Posterior vena cava (tissue), 2 donors: ENCODE data around the gene NR5A1. TPM values are rescaled to one million over a fixed set of nuclear protein-coding genes. Genes with fewer than 3 reads are reported as not detected.
A peak's percentile ranks its signal among the peaks of the same experiment; 100 is the strongest.

ENCODE experiments used
- DNase-seq: peaks from one replicate; pipeline ENCODE4 v3.0.0-alpha.2; 2020; ENCODE audit warnings: low spot score
- intact Hi-C, 2 donors: fragments of 100-400 bp; cut with DNase I; formaldehyde crosslinking; loops; one replicate each; pipeline versions ENCODE4 v1.14.1 to v1.14.2; 2022 to 2023
- total RNA-seq, 2 donors: library from RNA; stranded (reverse); fragmentation: NEBNext Ultra II Directional; extraction: Animal tissue kit (Norgen Biotek cat#: 25700); gene quantifications; one replicate each; pipeline ENCODE4 v1.2.1, GENCODE V29; 2021
- donor health status: DM: yes; HTN: yes; CAD: no.
- donor health status: DM: yes; HTN: yes; CAD: no.

The NR5A1 gene
- total RNA-seq, 2 donors from 2014 or later, result 0.14 TPM; not detected in 1

GRCh38 chr9:124450931-124451661, 56.1 kb downstream of the NR5A1 start:
- peak; percentile 68 for DNase-seq
- intact Hi-C loops, result no loop called here

GRCh38 chr9:124450241-124450924, 56.8 kb downstream of the NR5A1 start, which contains the start of gene ADGRD2:
ADGRD2 (plus strand) TSS chr9:124450451; CDS start chr9:124451667, 1,216 bp downstream.
- DNase-seq, result peak; percentile 71
- intact Hi-C loops, result no loop called here

GRCh38 chr9:124449381-124450151, 57.6 kb downstream of the NR5A1 start:
- peak; percentile 64 for DNase-seq
- intact Hi-C loops, result no loop called here

- peak; percentile 52 for DNase-seq
- intact Hi-C loops, result no loop called here
Measured at GRCh38 chr9:124448019-124448418, 59.2 kb downstream of the NR5A1 start.

GRCh38 chr9:124447297-124447661, 59.9 kb downstream of the NR5A1 start:
- DNase-seq, result no peak
- intact Hi-C loops, result no loop called here

GRCh38 chr9:124444166-124444565, 63.0 kb downstream of the NR5A1 start:
- intact Hi-C loops, result no loop called here
- DNase-seq, result peak; percentile 5

GRCh38 chr9:124443625-124444024, 63.6 kb downstream of the NR5A1 start:
- intact Hi-C loops, result no loop called here
- DNase-seq, result no peak

- intact Hi-C loops, result no loop called here
- peak; percentile 3 for DNase-seq
Measured at GRCh38 chr9:124442826-124443225, 64.4 kb downstream of the NR5A1 start.

GRCh38 chr9:124442379-124442778, 64.8 kb downstream of the NR5A1 start:
- intact Hi-C loops, result no loop called here
- DNase-seq, result peak; percentile 1

GRCh38 chr9:124441291-124441690, 65.9 kb downstream of the NR5A1 start:
- DNase-seq, result peak; percentile 75
- intact Hi-C loops, result no loop called here

GRCh38 chr9:124440786-124441185, 66.4 kb downstream of the NR5A1 start:
- no peak for DNase-seq
- intact Hi-C loops, result no loop called here

- DNase-seq, result peak; percentile 44
- intact Hi-C loops, result no loop called here
Measured at GRCh38 chr9:124439686-124440243, 67.4 kb downstream of the NR5A1 start.

- intact Hi-C loops, result no loop called here
- peak; percentile 1 for DNase-seq
Measured at GRCh38 chr9:124439086-124439485, 68.1 kb downstream of the NR5A1 start.

GRCh38 chr9:124438091-124438490, 69.1 kb downstream of the NR5A1 start:
- intact Hi-C loops, result no loop called here
- DNase-seq, result peak; percentile 34

- intact Hi-C loops, result no loop called here
- DNase-seq, result no peak
Measured at GRCh38 chr9:124437086-124437485, 70.1 kb downstream of the NR5A1 start.

GRCh38 chr9:124436320-124436719, 70.9 kb downstream of the NR5A1 start:
- no peak for DNase-seq

More at GRCh38 chr9:124436320-124436719, 70.9 kb downstream of the NR5A1 start:
- intact Hi-C loops, result no loop called here
